H1 (cell line): ENCODE data around the gene CXXC5. TPM values are rescaled to one million over a fixed set of nuclear protein-coding genes. Genes with fewer than 3 reads are reported as not detected.

Source experiments
- ASH2L ChIP-seq: fragments of 200-600, 300-600 bp; sonication (generic); IDR thresholded peaks from one replicate; pipeline ENCODE4 v1.7.1; 2017; ENCODE audit warnings: low read length
- CTCF ChIP-seq, 3 experiments: IDR thresholded peaks; 1 replicate in 2 of 3; 2 replicates in 1 of 3; pipeline versions ENCODE4 v1.5.1 to v1.6.1; 2011; ENCODE audit warnings: low read length in 3 of 3, mild to moderate bottlenecking in 3 of 3, inconsistent platforms in 2 of 3, low read depth in 1 of 3, moderate library complexity in 1 of 3; ENCODE audit not compliant: insufficient read depth in 1 of 3; ENCODE audit errors: control extremely low read depth in 1 of 3
- EZH2 ChIP-seq: fragments of 200-600 bp; sonication (generic); IDR thresholded peaks from 2 replicates; pipeline ENCODE4 v1.7.1; 2012; ENCODE audit warnings: low read depth, mild to moderate bottlenecking, moderate library complexity, low read length, inconsistent platforms; ENCODE audit not compliant: severe bottlenecking
- HDAC2 ChIP-seq, 2 experiments: fragments of 300-600 bp in 1 of 2; sonication (generic) in 1 of 2; IDR thresholded peaks; 2 replicates each; pipeline ENCODE4 v1.6.1; 2011 to 2012; ENCODE audit warnings: low read depth in 2 of 2, low read length in 2 of 2, mild to moderate bottlenecking in 2 of 2, moderate library complexity in 2 of 2, borderline replicate concordance in 1 of 2, inconsistent platforms in 1 of 2
- POU5F1 ChIP-seq: IDR thresholded peaks from 2 replicates; pipeline ENCODE4 v1.6.1; 2011; ENCODE audit warnings: low read depth, mild to moderate bottlenecking, low read length, moderate library complexity
- SP2 ChIP-seq: IDR thresholded peaks from 2 replicates; pipeline ENCODE4 v1.6.1; 2012; ENCODE audit warnings: mild to moderate bottlenecking, low read length, inconsistent platforms
- polyA plus RNA-seq, 7 experiments: library from polyadenylated mRNA; depleted of rRNA in 3 of 7; stranded (reverse) in 5 of 7; unstranded in 2 of 7; fragments of >200 nt in 5 of 7; fragments of 200-250 nt in 2 of 7; gene quantifications; 1 replicate in 5 of 7; 2 replicates in 1 of 7; 4 replicates in 1 of 7; pipeline versions ENCODE4 v1.2.1 to v1.2.3, GENCODE V29; 2011 to 2013; ENCODE audit warnings: missing spikeins in 2 of 7, mixed read lengths in 2 of 7
- total RNA-seq: library from RNA; stranded (reverse); fragmentation: NEBNext Ultra II Directional; extraction: Animal tissue kit (Norgen Biotek cat#: 25700); gene quantifications from 2 replicates; pipeline ENCODE4 v1.2.1, GENCODE V29; 2021

The CXXC5 gene
- total and polyA plus RNA-seq, 2 of the 8 experiments (the other 6 are each of a cell fraction or from before 2014, with no cell fraction given): 61.4 to 74.0 TPM

GRCh38 chr5:139635606-139636206, 12.4 kb upstream of the CXXC5 start (continued):
- TF ChIP-seq POU5F1: no peak
- peak in 2 of 3 experiments; percentile 74 to 82; a peak in 3 of 4 replicates for TF ChIP-seq CTCF (IDR thresholded peaks at IDR 0.05; ENCODE audit: control extremely low read depth in 1 of 3, insufficient read depth in 1 of 3, low read depth in 1 of 3, low read length in 3 of 3)
- TF ChIP-seq EZH2: no peak
- no peak for TF ChIP-seq ASH2L
- TF ChIP-seq SP2: no peak
- TF ChIP-seq HDAC2 (IDR thresholded peaks at IDR 0.05; ENCODE audit: borderline replicate concordance in 1 of 2, low read depth in 2 of 2, low read length in 2 of 2): peak in 1 of 2 experiments; percentile 91; a peak in 1 of 4 replicates
